Adrenal gland (tissue), 12 donors: Measurements from ENCODE around the gene OPCML. TPM values are rescaled to one million over a fixed set of nuclear protein-coding genes. Genes with fewer than 3 reads are reported as not detected.

Source experiments
- DNase-seq, 7 donors: peaks; one replicate each; pipeline ENCODE4 v3.0.0-alpha.2; 2019 to 2020
- H3K27ac ChIP-seq, 5 donors: fragments of 200-600 bp; sonication (generic) in 4 of 5; 1 replicate in 3 of 5; 2 replicates in 2 of 5; pipeline versions ENCODE4 v1.5.1 to v1.8.0; 2016 to 2020; ENCODE audit warnings: mild to moderate bottlenecking in 1 of 5
- H3K27me3 ChIP-seq: fragments of 200-600 bp; 2 replicates; pipeline ENCODE4 v1.8.0; 2021
- H3K36me3 ChIP-seq, 2 donors: fragments of 200-600 bp; replicated peaks in 1 of 2; 1 replicate in 1 of 2; 2 replicates in 1 of 2; pipeline versions ENCODE4 v1.5.1 to v1.8.0; 2018 to 2022
- H3K4me1 ChIP-seq, 2 donors: fragments of 200-600 bp; replicated peaks in 1 of 2; 1 replicate in 1 of 2; 2 replicates in 1 of 2; pipeline versions ENCODE4 v1.5.1 to v1.8.0; 2018 to 2021
- H3K4me3 ChIP-seq, 4 donors: fragments of 200-600 bp; sonication (generic) in 3 of 4; one replicate each; pipeline ENCODE4 v1.5.1; 2016 to 2018
- H3K9me3 ChIP-seq, 3 donors: fragments of 200-600 bp; sonication (generic) in 1 of 3; replicated peaks in 1 of 3; 1 replicate in 2 of 3; 2 replicates in 1 of 3; pipeline versions ENCODE4 v1.5.1 to v1.8.0; 2016 to 2021
- CTCF ChIP-seq, 6 experiments: fragments of 450-650 bp in 4 of 6; fragments of 200-600 bp in 2 of 6; sonication (generic) in 1 of 6; IDR thresholded peaks; 1 replicate in 5 of 6; 2 replicates in 1 of 6; pipeline versions ENCODE4 v1.5.1 to v1.8.0; 2016 to 2021; ENCODE audit warnings: antibody characterized with exemption in 6 of 6, mild to moderate bottlenecking in 2 of 6, moderate library complexity in 1 of 6
- POLR2A ChIP-seq, 2 donors: fragments of 450-650 bp; IDR thresholded peaks; one replicate each; pipeline ENCODE4 v1.6.1; 2017; ENCODE audit warnings: antibody characterized with exemption in 2 of 2, mild to moderate bottlenecking in 2 of 2, moderate library complexity in 1 of 2
- WGBS, 4 donors: extraction: QIAGEN DNeasy Blood & Tissue Kit in 2 of 4; methylation state at CpG; one replicate each; pipeline versions ENCODE4 v1.1.5 to v1.1.7; 2013 to 2017; 5-methylcytosine and 5-hydroxymethylcytosine counted together
- intact Hi-C, 2 donors: fragments of 100-400 bp; cut with DNase I; formaldehyde crosslinking; loops; one replicate each; pipeline versions ENCODE4 v1.14.1 to v1.15.0; 2022 to 2023
- polyA plus RNA-seq, 3 donors: library from polyadenylated mRNA; stranded (reverse); fragments of 200-250 nt in 2 of 3; fragments of 350-450 nt in 1 of 3; fragmentation: Illumina TruSeq in 1 of 3; extraction: RNeasy Lipid Tissue Mini Kit (QIAGEN cat#74804) in 1 of 3; gene quantifications; one replicate each; pipeline ENCODE4 v1.2.3, GENCODE V29; 2013 to 2014
- total RNA-seq, 9 donors: library from RNA; depleted of rRNA in 4 of 9; stranded (reverse); fragments of >200 nt in 4 of 9; fragments of 120-200 nt in 1 of 9; fragmentation: NEBNext Ultra II Directional in 1 of 9; extraction: Animal tissue kit (Norgen Biotek cat#: 25700) in 1 of 9; gene quantifications; one replicate each; pipeline versions ENCODE4 v1.1.0 to v1.2.4, GENCODE V29; 2013 to 2023
- donor health status: healthy with polysubstance abuse.
- donor health status: Bipolar disorder and iron deficiency.
- donor health status: DM: yes; HTN: yes; CAD: no.
- donor health status: DM: no; HTN: no; CAD: no.
- donor health status: DM: no; HTN: no; CAD: no.
- donor health status: DM: yes; HTN: yes; CAD: no.

Gene OPCML
- total and polyA plus RNA-seq, 12 donors, result 0.10 to 5.5 (median 0.72) TPM; not detected in 5

GRCh38 chr11:132601875-132602274 is 930.4 kb downstream of the OPCML start:
- no peaks in the 10 kb centered on the region for H3K9me3 ChIP-seq
- no peaks in the 10 kb centered on the region for H3K4me1 ChIP-seq
- WGBS, 4 donors, result 72 to 80% (median 79%) methylated on average over 2 of the region's 2 CpGs
- H3K36me3 ChIP-seq, result no peaks in the 10 kb centered on the region
- no peak overlapping the region for H3K27ac ChIP-seq
- no peak for DNase-seq
- TF ChIP-seq POLR2A (IDR thresholded peaks at IDR 0.05), result no peak
- no peak for TF ChIP-seq CTCF (IDR thresholded peaks at IDR 0.05)
- H3K27me3 ChIP-seq, result no peaks in the 10 kb centered on the region
- intact Hi-C loops, result no loop called here
- no peak overlapping the region for H3K4me3 ChIP-seq

GRCh38 chr11:132595711-132596134 is 936.6 kb downstream of the OPCML start:
- H3K4me3 ChIP-seq, result no peak overlapping the region
- no peaks in the 10 kb centered on the region for H3K9me3 ChIP-seq
- WGBS, 4 donors, result 6 to 25% (median 18%) methylated on average over 1 of the region's 1 CpG
- intact Hi-C loops, result no loop called here
- DNase-seq, result peak in 1 of 7 donors; percentile 4
- TF ChIP-seq CTCF (IDR thresholded peaks at IDR 0.05) (no peak), POLR2A (IDR thresholded peaks at IDR 0.05) (no peak)
- no peaks in the 10 kb centered on the region for H3K4me1 ChIP-seq
- H3K27me3 ChIP-seq, result no peaks in the 10 kb centered on the region
- H3K27ac ChIP-seq, result no peak overlapping the region
- H3K36me3 ChIP-seq, result no peaks in the 10 kb centered on the region

GRCh38 chr11:132595246-132595645 is 937.1 kb downstream of the OPCML start:
- 60 to 75% (median 71%) methylated on average over 1 of the region's 1 CpG for WGBS, 4 donors
- H3K4me3 ChIP-seq, result no peak overlapping the region
- H3K36me3 ChIP-seq, result no peaks in the 10 kb centered on the region
- TF ChIP-seq POLR2A (IDR thresholded peaks at IDR 0.05) (no peak), CTCF (IDR thresholded peaks at IDR 0.05) (no peak)
- H3K4me1 ChIP-seq, result no peaks in the 10 kb centered on the region
- no peak for DNase-seq
- H3K27me3 ChIP-seq, result no peaks in the 10 kb centered on the region
- intact Hi-C loops, result no loop called here
- H3K9me3 ChIP-seq, result no peaks in the 10 kb centered on the region
- H3K27ac ChIP-seq, result no peak overlapping the region

GRCh38 chr11:132590986-132591385 is 941.3 kb downstream of the OPCML start:
- intact Hi-C loops, result no loop called here
- Histone ChIP-seq H3K4me3 (no peak overlapping the region), H3K36me3 (no peaks in the 10 kb centered on the region), H3K27me3 (no peaks in the 10 kb centered on the region), H3K9me3 (no peaks in the 10 kb centered on the region), H3K4me1 (no peaks in the 10 kb centered on the region), H3K27ac (no peak overlapping the region)
- TF ChIP-seq CTCF (IDR thresholded peaks at IDR 0.05) (no peak), POLR2A (IDR thresholded peaks at IDR 0.05) (no peak)
- DNase-seq, result no peak
- 89 to 91% (median 90%) methylated on average over 5 of the region's 5 CpGs for WGBS, 4 donors
